Measurements from ENCODE around the gene FOXL2.

The FOXL2 gene

DNA sequence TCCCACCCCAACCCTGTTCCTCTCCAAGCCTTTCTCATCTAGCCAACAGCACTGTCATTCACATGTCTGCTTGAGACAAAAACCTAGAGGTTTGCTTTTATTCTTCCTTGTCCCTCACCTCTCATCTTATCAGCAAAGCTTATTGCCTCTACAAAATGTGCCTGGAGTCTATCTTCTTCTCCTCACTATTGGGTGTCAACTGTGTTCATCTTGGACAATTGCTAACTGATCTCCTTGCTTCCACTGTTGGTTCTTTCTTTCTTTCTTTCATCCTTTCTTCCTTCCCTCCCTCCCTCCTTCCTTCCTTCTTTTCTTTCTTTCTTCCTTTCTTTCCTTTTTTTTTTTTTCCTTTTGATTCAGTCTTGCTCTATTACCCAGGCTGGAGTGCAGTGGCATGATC is 48.2 kb downstream of the FOXL2 start:
- DNase-seq (ENCODE audit: low read depth in 2 of 2, low spot score in 1 of 2): no peak

DNA sequence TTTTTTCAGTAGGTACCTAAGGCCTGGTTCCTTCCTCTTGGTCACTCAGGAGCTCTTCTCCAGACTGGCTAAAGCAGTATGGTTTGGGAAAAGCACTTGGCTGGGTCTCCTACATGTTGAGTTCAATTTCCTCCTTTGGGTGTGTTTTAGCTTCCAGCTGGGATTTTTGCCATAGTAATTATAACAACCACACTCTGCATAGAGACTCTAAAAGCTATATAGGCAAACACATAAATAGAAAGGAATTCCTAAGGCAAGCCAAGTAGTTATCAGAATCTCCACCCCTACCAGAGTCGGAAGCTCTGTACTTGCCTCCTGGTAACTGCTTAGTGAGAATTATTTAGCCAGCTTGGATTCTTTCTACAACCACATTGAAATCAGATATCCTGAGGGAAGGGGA is 48.6 kb downstream of the FOXL2 start:
- no peak for DNase-seq (ENCODE audit: low read depth in 2 of 2, low spot score in 1 of 2)
